DMS79 treated with DMSO at 0.1 percent for 48 hours (cell line): ENCODE results near the gene CSRNP3.

Source experiments
- DNase-seq: peaks from one replicate; lab custom pipeline; 2025; lab: John Stamatoyannopoulos, UW

The CSRNP3 gene

DNA sequence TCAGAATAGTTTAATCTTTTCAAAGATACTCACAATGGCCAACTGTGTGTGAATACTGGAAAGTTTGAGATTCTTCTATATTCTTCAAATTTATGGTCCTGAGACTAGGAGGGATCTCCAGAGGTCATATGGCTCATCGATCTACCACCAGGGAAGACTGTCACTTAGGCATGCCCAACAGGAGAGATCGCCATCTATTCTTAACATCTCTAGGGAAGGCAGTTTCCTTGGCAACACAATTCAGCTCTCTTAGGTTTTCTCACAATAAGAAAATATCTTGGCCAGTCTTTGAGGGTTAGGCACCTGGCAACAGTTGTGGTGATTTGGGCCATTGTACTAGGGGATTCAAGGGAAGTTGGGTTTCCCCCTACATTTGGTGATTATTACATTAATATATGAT is 217.3 kb downstream of the CSRNP3 start:
- no peak for DNase-seq

DNA sequence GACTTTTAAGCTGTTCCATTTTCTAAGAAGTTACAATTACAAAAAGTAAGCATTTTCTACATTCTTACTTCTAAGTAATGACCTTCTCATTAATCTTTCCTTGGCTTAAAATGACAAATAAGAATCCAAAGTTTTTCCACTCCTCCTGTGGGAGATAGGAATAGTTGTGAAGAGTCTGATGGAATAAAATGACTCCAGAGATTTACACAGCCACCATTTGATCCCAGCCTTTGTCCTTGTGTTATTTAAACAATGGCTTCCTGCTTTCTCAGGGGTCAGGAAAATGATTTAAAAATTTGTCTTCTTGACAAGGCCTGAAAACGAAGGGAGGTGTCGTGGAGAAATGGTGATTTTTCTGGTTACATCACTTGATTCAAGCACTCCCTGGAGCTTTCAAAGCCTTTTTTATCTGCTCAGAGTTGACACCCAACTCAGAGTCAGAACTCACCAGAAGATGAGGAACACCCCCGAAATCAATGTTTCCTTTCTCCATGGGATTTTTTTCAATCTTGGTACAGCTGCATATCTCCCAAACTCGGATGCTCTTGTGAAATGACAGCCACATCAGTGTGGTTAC is 218.0 kb downstream of the CSRNP3 start:
- DNase-seq = no peak

DNA sequence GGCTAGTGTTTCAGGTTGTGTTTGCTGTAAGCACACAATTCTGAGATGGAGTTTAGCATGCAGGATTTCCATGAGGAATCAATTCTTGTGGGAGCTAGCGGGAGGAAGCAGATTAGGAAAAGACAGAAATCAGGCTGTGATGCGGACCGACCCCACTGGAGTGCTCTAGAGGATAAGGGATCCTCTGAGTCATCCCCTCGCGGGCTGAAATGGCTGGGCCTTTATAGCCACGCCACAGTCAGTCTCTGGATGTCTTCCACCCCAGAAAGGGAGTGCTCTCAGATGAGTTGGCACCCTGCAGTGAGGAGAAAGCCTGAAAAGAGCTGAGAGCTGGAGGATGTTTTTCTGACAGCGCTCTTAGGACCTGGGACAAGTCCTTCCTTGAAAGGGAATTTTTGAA is 222.1 kb downstream of the CSRNP3 start:
- no peak for DNase-seq

DNA sequence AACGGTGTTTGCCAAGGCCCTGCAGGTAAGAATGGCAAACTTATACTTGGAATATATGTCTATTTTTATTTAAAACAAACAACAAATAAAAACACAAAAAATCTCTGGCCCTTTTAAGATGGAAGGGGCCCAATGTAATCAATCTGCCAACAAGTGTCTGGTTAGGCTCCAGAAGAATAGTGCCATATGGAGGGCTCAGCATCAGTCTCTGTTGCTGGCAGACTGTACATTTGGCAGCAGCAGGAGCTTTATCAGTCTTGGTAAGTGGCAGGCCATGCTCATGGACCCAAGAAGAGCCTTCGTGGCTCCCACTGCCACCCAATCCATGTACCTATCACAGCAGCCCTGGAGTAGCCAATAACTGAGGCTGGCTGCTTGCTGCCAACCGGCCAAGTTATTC is 223.4 kb downstream of the CSRNP3 start:
- DNase-seq = no peak

- no peak for DNase-seq
Measured at GRCh38 chr2:165693838-165694237, 224.3 kb downstream of the CSRNP3 start.

DNA sequence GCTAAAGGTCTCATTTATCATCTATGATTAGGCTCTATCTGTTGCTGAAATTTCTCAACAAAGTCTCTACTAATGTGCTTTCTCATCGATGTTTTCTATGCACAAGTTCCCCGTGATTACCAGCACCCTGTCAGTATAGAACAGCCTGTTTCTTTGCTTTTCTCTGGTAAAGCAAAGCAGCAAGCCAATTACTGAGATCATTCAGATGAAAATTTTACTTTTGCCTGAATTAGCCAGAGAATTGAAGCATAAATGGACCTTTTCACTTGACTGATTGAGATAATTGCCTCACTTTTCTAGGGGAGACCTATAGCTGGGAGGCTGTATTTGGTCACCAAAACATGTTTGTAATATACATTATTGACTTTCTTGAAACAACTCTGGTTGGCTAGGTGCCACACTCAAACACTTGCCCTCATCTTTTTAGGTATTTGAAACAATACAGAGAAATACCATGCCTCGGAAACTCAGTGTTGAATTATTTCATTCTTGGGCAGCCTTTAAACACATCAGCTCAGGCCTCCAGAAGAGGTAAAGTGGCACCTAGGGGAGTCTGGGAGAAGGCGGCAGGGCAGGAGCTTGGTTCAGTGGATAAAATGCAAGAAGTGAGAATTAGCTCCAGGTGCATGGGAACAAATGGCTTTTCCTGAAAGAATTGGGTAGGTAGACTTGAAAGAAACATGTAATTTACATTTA is 228.4 kb downstream of the CSRNP3 start:
- no peak for DNase-seq

GRCh38 chr2:165698444-165698884 is 229.0 kb downstream of the CSRNP3 start:
- peak; percentile 40 for DNase-seq

- DNase-seq = no peak
Measured at GRCh38 chr2:165699946-165700345, 230.4 kb downstream of the CSRNP3 start.

DNA sequence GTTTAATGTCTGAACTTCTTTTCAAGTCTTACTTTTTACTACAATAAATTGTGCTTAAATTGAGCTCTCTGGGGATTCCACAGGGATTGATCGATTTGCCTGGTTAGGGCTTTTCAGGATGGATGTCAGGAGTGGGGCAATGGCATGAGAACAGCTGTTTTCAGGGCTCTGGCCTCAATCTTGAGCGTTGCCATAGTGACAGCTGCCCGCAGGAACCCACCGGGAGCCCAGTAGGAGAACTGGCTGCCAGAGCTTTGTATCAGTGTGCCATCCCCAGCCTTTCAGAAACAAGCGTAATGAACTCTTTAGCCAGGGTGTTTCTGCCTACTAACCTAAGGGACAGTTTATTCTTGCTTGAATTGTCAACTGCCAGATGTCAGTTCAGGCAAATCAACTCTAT is 231.0 kb downstream of the CSRNP3 start:
- DNase-seq = no peak

- no peak for DNase-seq
Measured at GRCh38 chr2:165701147-165701546, 231.6 kb downstream of the CSRNP3 start.

- no peak for DNase-seq
Measured at GRCh38 chr2:165706960-165707487, 237.5 kb downstream of the CSRNP3 start.

- no peak for DNase-seq
Measured at GRCh38 chr2:165716091-165716490, 246.6 kb downstream of the CSRNP3 start.

GRCh38 chr2:165718610-165719210 is 249.2 kb downstream of the CSRNP3 start:
- no peak for DNase-seq

GRCh38 chr2:165720511-165720910 is 251.0 kb downstream of the CSRNP3 start:
- DNase-seq = no peak

DNA sequence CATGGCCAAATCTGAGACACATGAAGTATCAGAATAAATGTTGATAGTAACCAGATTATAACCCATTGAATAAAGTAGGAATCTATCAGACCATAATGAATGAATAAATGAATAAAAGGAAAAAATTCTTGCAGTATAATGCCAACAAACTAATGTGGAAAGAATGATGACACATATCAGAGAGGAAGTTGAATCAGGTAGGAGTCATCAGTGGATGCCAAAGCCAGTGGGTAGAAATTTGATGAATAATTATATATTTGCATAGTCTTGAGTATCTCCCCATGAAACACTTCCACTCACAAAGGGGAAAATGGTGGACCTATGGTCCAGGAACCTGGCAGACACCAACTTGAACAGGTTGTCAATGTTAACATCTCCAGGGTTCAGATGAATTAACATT is 255.9 kb downstream of the CSRNP3 start:
- DNase-seq = no peak
